BJ (cell line): Measurements from ENCODE around the gene CAPN14. TPM values are rescaled to one million over a fixed set of nuclear protein-coding genes. Genes with fewer than 3 reads are reported as not detected.

ENCODE experiments used
- CTCF ChIA-PET: fragments of 350-600 bp; formaldehyde crosslinking; extraction: SDS; loops from one replicate; lab custom pipeline; 2021; ENCODE audit warnings: antibody characterized with exemption, inconsistent platforms; lab: Yijun Ruan, JAX
- POLR2A ChIA-PET: fragments of 300-600 bp; sonication (Branson Sonifier 250); formaldehyde crosslinking; extraction: SDS; loops from one replicate; lab custom pipeline; 2021; ENCODE audit warnings: antibody characterized with exemption; lab: Charles Lee
- DNase-seq: peaks from one replicate; pipeline ENCODE4 v3.0.0-alpha.2; 2011; ENCODE audit warnings: low read depth
- H3K27me3 ChIP-seq: 2 replicates; pipeline ENCODE4 v1.6.0; 2011; ENCODE audit warnings: low read length; ENCODE audit not compliant: control insufficient read depth, insufficient read depth
- H3K36me3 ChIP-seq: 2 replicates; pipeline ENCODE4 v1.5.1; 2011; ENCODE audit warnings: low read length; ENCODE audit not compliant: control insufficient read depth, insufficient read depth
- H3K4me3 ChIP-seq: 2 replicates; pipeline ENCODE4 v1.5.1; 2011; ENCODE audit warnings: low read depth, mild to moderate bottlenecking, control low read depth, low read length
- CTCF ChIP-seq: IDR thresholded peaks from 2 replicates; pipeline ENCODE4 v1.5.1; 2011; ENCODE audit warnings: low read depth, mild to moderate bottlenecking, control low read depth, inconsistent platforms, low read length, moderate library complexity; ENCODE audit not compliant: insufficient read depth
- polyA plus RNA-seq: library from polyadenylated mRNA; depleted of rRNA; stranded (reverse); fragments of >200 nt; gene quantifications from 2 replicates; pipeline ENCODE4 v1.2.3, GENCODE V29; 2011

The CAPN14 gene
- polyA plus RNA-seq, 1 experiment = 0.10 TPM

- H3K36me3 ChIP-seq = peaks cover 28% of the 10 kb centered on the region
- POLR2A ChIA-PET = no interaction called here
These were observed 43.6 kb upstream of the CAPN14 start for GRCh38 chr2:31260870-31261269.

DNA sequence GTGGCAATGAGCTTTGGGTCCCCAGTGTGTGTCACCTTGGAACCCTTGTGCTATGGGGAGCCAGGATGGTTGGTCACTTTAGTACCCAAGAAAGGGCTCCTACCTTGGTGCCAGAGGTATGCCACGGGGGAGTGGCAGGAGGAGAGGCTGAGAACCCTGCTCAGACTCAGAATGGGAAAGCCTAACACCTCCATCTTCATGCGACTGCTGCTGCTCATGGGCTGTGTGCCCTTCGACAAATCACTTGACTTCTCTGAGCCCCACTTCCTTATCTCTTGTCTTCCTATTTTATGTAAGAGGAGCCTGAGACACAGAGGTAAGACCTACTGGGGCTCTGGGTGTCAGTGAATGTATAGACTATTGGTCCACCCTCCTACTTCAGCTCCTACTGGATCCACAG lies 41.8 kb upstream of the CAPN14 start:
- Histone ChIP-seq H3K27me3 (no peaks in the 10 kb centered on the region), H3K36me3 (peaks cover 28% of the 10 kb centered on the region), H3K4me3 (no peak overlapping the region)
- no peak for DNase-seq
- ChIA-PET POLR2A (no interaction called here), CTCF (interaction anchor here (0.7 to 2.3 kb wide), 2 partner anchors 10 to 30 kb away, joined by 3 to 5 read pairs; no protein-coding TSS in a partner anchor)
- no peak for TF ChIP-seq CTCF

More at GRCh38 chr2:31260870-31261269, 43.6 kb upstream of the CAPN14 start:
- DNase-seq = no peak
- TF ChIP-seq CTCF = no peak
- no peaks in the 10 kb centered on the region for H3K27me3 ChIP-seq
- CTCF ChIA-PET = interaction anchor here (0.8 to 1.4 kb wide), 2 partner anchors 73 to 549 kb away, joined by 3 read pairs; no protein-coding TSS in a partner anchor
- no peak overlapping the region for H3K4me3 ChIP-seq

DNA sequence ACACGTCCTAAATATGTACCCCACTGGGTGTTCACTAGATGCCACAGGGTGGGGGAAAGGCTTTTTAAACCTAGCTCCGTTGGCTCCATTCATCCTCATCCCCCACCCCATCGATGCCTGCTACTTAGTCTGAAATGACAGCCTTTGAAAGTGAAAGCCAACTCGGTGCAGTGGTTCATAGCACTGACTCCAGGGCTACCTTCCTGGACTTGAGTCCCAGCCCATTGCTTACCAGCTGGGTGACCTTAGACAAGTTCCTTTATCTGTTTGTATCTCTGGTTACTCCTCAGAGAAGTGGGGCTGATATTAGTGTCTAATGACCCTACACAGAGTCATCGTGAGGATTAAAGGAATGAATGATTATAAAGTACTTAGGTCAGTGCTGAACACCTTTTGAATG lies 41.0 kb upstream of the CAPN14 start:
- DNase-seq = no peak
- no peak for TF ChIP-seq CTCF
- CTCF ChIA-PET = interaction anchor here (0.7 to 2.3 kb wide), 3 partner anchors 11 to 364 kb away, joined by 3 to 5 read pairs (median 3); partner anchors contain the start of gene EHD3
- POLR2A ChIA-PET = no interaction called here
- H3K36me3 ChIP-seq = peaks cover 25% of the 10 kb centered on the region
- no peaks in the 10 kb centered on the region for H3K27me3 ChIP-seq
- no peak overlapping the region for H3K4me3 ChIP-seq

GRCh38 chr2:31256611-31257382 lies 39.5 kb upstream of the CAPN14 start:
- H3K36me3 ChIP-seq = peaks cover 25% of the 10 kb centered on the region
- CTCF ChIA-PET = interaction anchor here (2.2 to 2.3 kb wide), 2 partner anchors 13 to 77 kb away, joined by 5 read pairs; no protein-coding TSS in a partner anchor
- POLR2A ChIA-PET = no interaction called here
- DNase-seq = no peak
- no peak for TF ChIP-seq CTCF
- no peak overlapping the region for H3K4me3 ChIP-seq
- no peaks in the 10 kb centered on the region for H3K27me3 ChIP-seq

GRCh38 chr2:31255911-31256571 lies 38.7 kb upstream of the CAPN14 start:
- no peak for TF ChIP-seq CTCF
- no peaks in the 10 kb centered on the region for H3K27me3 ChIP-seq
- ChIA-PET POLR2A (interaction anchor here (0.9 kb wide), 1 partner anchor 10 kb away, joined by 8 read pairs; no protein-coding TSS in a partner anchor), CTCF (interaction anchor here (2.2 kb wide), 1 partner anchor 77 kb away, joined by 5 read pairs; no protein-coding TSS in a partner anchor)
- peaks cover 24% of the 10 kb centered on the region for H3K36me3 ChIP-seq
- H3K4me3 ChIP-seq = no peak overlapping the region
- DNase-seq = no peak
